ENCODE measurements around the gene PTPRD.

PTPRD gene

DNA sequence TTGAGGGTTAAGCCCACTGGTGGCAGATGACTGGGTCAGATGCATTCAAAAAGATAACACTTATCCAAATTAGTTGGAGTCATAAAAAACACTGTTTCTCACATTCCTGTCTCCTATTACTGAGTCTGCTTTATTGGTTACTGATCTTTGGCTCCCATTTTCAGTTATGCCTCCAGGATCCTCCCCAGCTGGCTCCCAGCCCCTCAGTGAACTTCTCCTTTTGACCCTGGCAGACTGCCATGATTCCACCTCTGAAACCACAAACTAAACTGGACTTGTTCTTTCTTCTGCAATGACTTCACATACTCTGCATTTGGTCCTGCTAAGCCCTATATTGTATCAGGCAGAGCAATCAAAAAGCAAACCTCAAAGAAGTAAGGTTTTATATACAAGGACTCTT lies 1952.4 kb downstream of the PTPRD start:
- Histone ChIP-seq H3K9me3 (ENCODE audit: low read depth, low read length) (no peaks in the 10 kb centered on the region), H3K27ac (no peak overlapping the region), H3K9ac (ENCODE audit: insufficient read length) (no peak overlapping the region), H3K36me3 (ENCODE audit: insufficient read depth, low read length) (no peaks in the 10 kb centered on the region), H3K4me3 (no peak overlapping the region)
- DNase-seq (ENCODE audit: low read depth, low spot score), result no peak
- no peak for TF ChIP-seq POLR2AphosphoS5 (IDR thresholded peaks at IDR 0.05; ENCODE audit: borderline replicate concordance, low read depth, low read length)
- no peak for TF ChIP-seq EZH2 (IDR thresholded peaks at IDR 0.05)
- no peak for TF ChIP-seq FOXP2 (optimal IDR thresholded peaks at IDR 0.05; ENCODE audit: control extremely low read depth, extremely low read length, insufficient read depth)

DNA sequence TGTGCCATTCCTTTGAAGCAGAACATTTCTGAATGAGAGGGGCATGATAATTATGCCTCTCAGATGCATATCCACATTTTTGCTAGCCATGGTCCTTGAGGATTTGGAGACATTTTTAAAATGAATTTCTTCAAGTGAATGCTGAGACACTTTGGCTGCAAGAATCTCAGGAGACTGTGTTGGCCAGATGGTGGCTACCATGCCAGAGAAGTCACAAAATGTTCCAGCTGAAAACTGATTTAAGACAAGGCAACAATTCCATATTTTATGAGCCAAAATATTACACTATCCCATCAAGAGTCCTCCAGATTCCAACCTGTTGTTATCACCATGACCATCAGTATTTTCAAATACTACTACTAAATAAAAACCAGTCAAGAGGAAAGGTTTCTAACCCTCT lies 1953.7 kb downstream of the PTPRD start:
- Histone ChIP-seq H3K4me3 (no peak overlapping the region), H3K9ac (ENCODE audit: insufficient read length) (no peak overlapping the region), H3K36me3 (ENCODE audit: insufficient read depth, low read length) (no peaks in the 10 kb centered on the region), H3K27ac (no peak overlapping the region), H3K9me3 (ENCODE audit: low read depth, low read length) (no peaks in the 10 kb centered on the region)
- TF ChIP-seq POLR2AphosphoS5 (IDR thresholded peaks at IDR 0.05; ENCODE audit: borderline replicate concordance, low read depth, low read length) (no peak), FOXP2 (optimal IDR thresholded peaks at IDR 0.05; ENCODE audit: control extremely low read depth, extremely low read length, insufficient read depth) (no peak), EZH2 (IDR thresholded peaks at IDR 0.05) (no peak)
- no peak for DNase-seq (ENCODE audit: low read depth, low spot score)

DNA sequence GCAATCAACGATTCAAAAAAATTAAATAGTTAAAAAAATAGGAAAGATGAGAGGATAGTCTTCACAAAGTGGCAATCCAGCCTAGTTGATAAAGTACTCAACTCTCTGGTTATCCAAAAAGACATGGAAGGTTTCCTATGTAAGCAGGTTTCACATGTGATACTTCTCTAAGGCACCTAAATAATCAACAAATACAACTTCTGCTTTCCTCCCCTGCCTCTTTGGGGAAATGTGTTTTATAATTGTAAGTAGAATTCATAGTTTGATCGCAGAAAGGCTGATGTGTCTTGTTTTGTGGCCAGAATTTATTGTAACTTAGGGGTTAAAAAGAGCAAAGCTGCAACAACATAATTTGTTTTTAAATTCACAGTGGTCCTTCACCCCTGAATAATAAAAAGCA lies 1957.7 kb downstream of the PTPRD start:
- no peaks in the 10 kb centered on the region for H3K9me3 ChIP-seq (ENCODE audit: low read depth, low read length)
- DNase-seq (ENCODE audit: low read depth, low spot score), result no peak
- no peak for TF ChIP-seq POLR2AphosphoS5 (IDR thresholded peaks at IDR 0.05; ENCODE audit: borderline replicate concordance, low read depth, low read length)
- no peak for TF ChIP-seq EZH2 (IDR thresholded peaks at IDR 0.05)
- no peak for TF ChIP-seq FOXP2 (optimal IDR thresholded peaks at IDR 0.05; ENCODE audit: control extremely low read depth, extremely low read length, insufficient read depth)
- no peaks in the 10 kb centered on the region for H3K36me3 ChIP-seq (ENCODE audit: insufficient read depth, low read length)
- H3K9ac ChIP-seq (ENCODE audit: insufficient read length), result no peak overlapping the region
- no peak overlapping the region for H3K4me3 ChIP-seq
- H3K27ac ChIP-seq, result no peak overlapping the region

DNA sequence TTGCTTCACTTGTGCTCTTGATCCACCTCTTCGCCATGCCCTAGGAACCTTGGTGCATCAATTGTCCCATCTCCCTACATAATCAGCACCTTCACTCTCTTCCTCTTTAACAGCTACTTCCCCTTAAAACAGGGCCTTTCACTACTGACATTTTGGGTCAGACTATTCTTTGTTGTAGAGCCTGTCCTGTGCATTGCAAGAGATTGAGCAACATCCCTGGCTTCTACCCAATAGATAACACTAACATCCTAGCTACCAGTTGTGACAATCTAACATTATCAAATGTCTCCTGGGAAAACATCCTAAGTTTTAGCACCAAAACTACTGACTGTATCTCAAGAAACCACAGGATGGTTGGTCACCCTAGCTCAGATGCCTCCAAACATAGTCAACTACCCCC lies 1958.9 kb downstream of the PTPRD start:
- no peak for DNase-seq (ENCODE audit: low read depth, low spot score)
- TF ChIP-seq EZH2 (IDR thresholded peaks at IDR 0.05), result no peak
- no peak for TF ChIP-seq FOXP2 (optimal IDR thresholded peaks at IDR 0.05; ENCODE audit: control extremely low read depth, extremely low read length, insufficient read depth)
- no peak for TF ChIP-seq POLR2AphosphoS5 (IDR thresholded peaks at IDR 0.05; ENCODE audit: borderline replicate concordance, low read depth, low read length)
- Histone ChIP-seq H3K36me3 (ENCODE audit: insufficient read depth, low read length) (no peaks in the 10 kb centered on the region), H3K4me3 (no peak overlapping the region), H3K27ac (no peak overlapping the region), H3K9ac (ENCODE audit: insufficient read length) (no peak overlapping the region), H3K9me3 (ENCODE audit: low read depth, low read length) (no peaks in the 10 kb centered on the region)

- no peak for TF ChIP-seq EZH2 (IDR thresholded peaks at IDR 0.05)
- TF ChIP-seq FOXP2 (optimal IDR thresholded peaks at IDR 0.05; ENCODE audit: control extremely low read depth, extremely low read length, insufficient read depth), result no peak
- no peak for TF ChIP-seq POLR2AphosphoS5 (IDR thresholded peaks at IDR 0.05; ENCODE audit: borderline replicate concordance, low read depth, low read length)
- Histone ChIP-seq H3K36me3 (ENCODE audit: insufficient read depth, low read length) (no peaks in the 10 kb centered on the region), H3K4me3 (no peak overlapping the region), H3K9me3 (ENCODE audit: low read depth, low read length) (no peaks in the 10 kb centered on the region), H3K9ac (ENCODE audit: insufficient read length) (no peak overlapping the region), H3K27ac (no peak overlapping the region)
- DNase-seq (ENCODE audit: low read depth, low spot score), result no peak
These were observed 1959.7 kb downstream of the PTPRD start for GRCh38 chr9:8653111-8653510.

DNA sequence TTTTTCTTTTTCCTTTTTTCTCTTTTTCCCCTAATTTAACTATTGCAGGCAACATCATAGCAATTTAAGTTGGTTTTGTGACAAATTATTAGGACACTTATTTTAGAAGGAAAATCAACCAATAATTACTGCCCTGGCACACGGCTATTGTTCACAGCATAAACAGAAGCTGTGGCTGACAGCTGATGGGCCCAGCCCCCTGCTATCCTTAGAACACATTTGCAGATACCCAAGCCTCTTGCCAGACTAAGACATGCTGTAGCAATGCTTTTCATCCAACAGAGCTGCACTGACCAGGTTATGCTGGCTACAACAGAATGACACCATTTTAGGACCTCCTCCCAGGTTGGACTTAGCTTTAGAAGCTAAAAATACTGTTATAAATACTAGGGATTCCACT lies 1960.5 kb downstream of the PTPRD start:
- DNase-seq (ENCODE audit: low read depth, low spot score), result no peak
- no peak overlapping the region for H3K27ac ChIP-seq
- TF ChIP-seq POLR2AphosphoS5 (IDR thresholded peaks at IDR 0.05; ENCODE audit: borderline replicate concordance, low read depth, low read length), result no peak
- TF ChIP-seq EZH2 (IDR thresholded peaks at IDR 0.05), result no peak
- TF ChIP-seq FOXP2 (optimal IDR thresholded peaks at IDR 0.05; ENCODE audit: control extremely low read depth, extremely low read length, insufficient read depth), result no peak
- H3K9me3 ChIP-seq (ENCODE audit: low read depth, low read length), result no peaks in the 10 kb centered on the region
- H3K9ac ChIP-seq (ENCODE audit: insufficient read length), result no peak overlapping the region
- H3K4me3 ChIP-seq, result no peak overlapping the region
- H3K36me3 ChIP-seq (ENCODE audit: insufficient read depth, low read length), result no peaks in the 10 kb centered on the region

DNA sequence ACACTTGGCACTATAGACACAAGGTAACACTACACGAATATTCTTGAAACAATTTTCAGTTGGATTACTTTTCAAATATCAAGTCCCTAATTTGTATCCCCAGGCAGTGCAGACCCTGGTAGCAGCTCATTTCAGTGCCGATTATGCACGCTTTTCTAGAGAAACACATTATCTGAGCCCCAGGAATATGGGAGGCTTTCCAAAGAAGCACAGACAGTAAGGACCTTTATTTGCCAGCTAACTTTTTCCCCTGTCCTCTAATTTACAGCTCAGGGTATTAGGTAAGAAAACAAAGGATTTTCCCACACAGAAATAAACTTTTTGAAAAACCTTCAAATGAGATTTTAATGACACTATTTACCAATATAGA lies 1961.0 kb downstream of the PTPRD start:
- no peaks in the 10 kb centered on the region for H3K36me3 ChIP-seq (ENCODE audit: insufficient read depth, low read length)
- no peak overlapping the region for H3K4me3 ChIP-seq
- H3K9me3 ChIP-seq (ENCODE audit: low read depth, low read length), result no peaks in the 10 kb centered on the region
- H3K9ac ChIP-seq (ENCODE audit: insufficient read length), result no peak overlapping the region
- no peak overlapping the region for H3K27ac ChIP-seq
- TF ChIP-seq FOXP2 (optimal IDR thresholded peaks at IDR 0.05; ENCODE audit: control extremely low read depth, extremely low read length, insufficient read depth) (no peak), POLR2AphosphoS5 (IDR thresholded peaks at IDR 0.05; ENCODE audit: borderline replicate concordance, low read depth, low read length) (no peak), EZH2 (IDR thresholded peaks at IDR 0.05) (no peak)
- no peak for DNase-seq (ENCODE audit: low read depth, low spot score)

DNA sequence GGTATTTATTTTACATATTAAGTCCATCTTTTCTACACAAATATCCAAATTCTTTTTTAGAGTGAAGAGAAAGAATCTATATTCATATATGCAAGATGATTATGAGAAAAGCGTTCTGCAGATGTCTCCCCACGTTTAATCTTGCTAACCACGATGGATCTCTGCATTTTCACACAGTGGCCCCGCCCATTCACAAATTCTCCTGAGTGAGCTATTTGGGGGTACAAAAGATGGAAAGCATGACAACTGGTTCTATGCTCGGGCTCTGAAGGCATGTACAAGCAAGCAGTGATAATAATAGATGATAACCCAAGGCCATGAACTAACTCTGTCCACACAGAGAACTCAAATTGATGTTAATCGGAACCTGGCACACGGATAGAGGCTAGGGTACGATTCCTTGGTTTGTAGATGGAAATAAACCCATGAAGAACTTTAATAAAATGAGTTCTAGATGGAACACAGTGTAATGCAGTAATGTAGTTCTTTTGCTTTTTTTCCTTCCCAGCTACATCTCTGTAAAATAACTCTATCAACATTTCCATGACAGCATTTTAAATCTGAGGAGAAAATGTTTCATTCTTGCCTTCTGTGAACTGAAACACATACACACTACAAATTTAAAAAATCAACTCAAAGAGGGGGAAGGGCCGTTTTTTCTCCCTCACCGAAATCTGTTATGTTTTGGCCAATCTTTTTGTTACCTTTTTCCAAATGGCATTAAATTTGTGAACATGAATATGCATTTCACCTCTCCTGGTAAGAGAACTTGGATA lies 1961.5 kb downstream of the PTPRD start:
- no peak for DNase-seq (ENCODE audit: low read depth, low spot score)
- no peak for TF ChIP-seq FOXP2 (optimal IDR thresholded peaks at IDR 0.05; ENCODE audit: control extremely low read depth, extremely low read length, insufficient read depth)
- no peak for TF ChIP-seq EZH2 (IDR thresholded peaks at IDR 0.05)
- TF ChIP-seq POLR2AphosphoS5 (IDR thresholded peaks at IDR 0.05; ENCODE audit: borderline replicate concordance, low read depth, low read length), result no peak
- no peaks in the 10 kb centered on the region for H3K36me3 ChIP-seq (ENCODE audit: insufficient read depth, low read length)
- no peak overlapping the region for H3K4me3 ChIP-seq
- H3K9ac ChIP-seq (ENCODE audit: insufficient read length), result no peak overlapping the region
- H3K9me3 ChIP-seq (ENCODE audit: low read depth, low read length), result no peaks in the 10 kb centered on the region
- no peak overlapping the region for H3K27ac ChIP-seq

GRCh38 chr9:8649807-8650206 lies 1963.0 kb downstream of the PTPRD start:
- Histone ChIP-seq H3K9me3 (ENCODE audit: low read depth, low read length) (no peaks in the 10 kb centered on the region), H3K9ac (ENCODE audit: insufficient read length) (no peak overlapping the region), H3K27ac (no peak overlapping the region), H3K36me3 (ENCODE audit: insufficient read depth, low read length) (no peaks in the 10 kb centered on the region), H3K4me3 (no peak overlapping the region)
- TF ChIP-seq FOXP2 (optimal IDR thresholded peaks at IDR 0.05; ENCODE audit: control extremely low read depth, extremely low read length, insufficient read depth) (no peak), EZH2 (IDR thresholded peaks at IDR 0.05) (no peak), POLR2AphosphoS5 (IDR thresholded peaks at IDR 0.05; ENCODE audit: borderline replicate concordance, low read depth, low read length) (no peak)
- no peak for DNase-seq (ENCODE audit: low read depth, low spot score)
